Trophoblast cell (in vitro differentiated cells and primary cell): Measurements from ENCODE around the gene HSD17B8.

Experiments
- DNase-seq, 2 donors: peaks; one replicate each; pipeline ENCODE4 v3.0.0-alpha.2; 2016
- H2AFZ ChIP-seq: 2 replicates; pipeline ENCODE4 v1.6.1; 2013; ENCODE audit warnings: low read length, moderate library complexity, mild to moderate bottlenecking; ENCODE audit not compliant: insufficient read depth, poor library complexity
- H2AK5ac ChIP-seq: 2 replicates; pipeline ENCODE4 v1.6.1; 2013; ENCODE audit warnings: mild to moderate bottlenecking, low read length
- H2BK120ac ChIP-seq: 2 replicates; pipeline ENCODE4 v1.6.1; 2013; ENCODE audit warnings: low read length, mild to moderate bottlenecking, moderate library complexity; ENCODE audit not compliant: insufficient read depth, poor library complexity
- H2BK12ac ChIP-seq: 2 replicates; pipeline ENCODE4 v1.6.1; 2013; ENCODE audit warnings: mild to moderate bottlenecking, low read length, moderate library complexity
- H2BK5ac ChIP-seq: 2 replicates; pipeline ENCODE4 v1.6.1; 2013; ENCODE audit warnings: low read length, low read depth, moderate library complexity, mild to moderate bottlenecking; ENCODE audit not compliant: poor library complexity
- H3K14ac ChIP-seq: 2 replicates; pipeline ENCODE4 v1.6.1; 2013; ENCODE audit warnings: mild to moderate bottlenecking, low read length
- H3K18ac ChIP-seq: 2 replicates; pipeline ENCODE4 v1.6.1; 2013; ENCODE audit warnings: mild to moderate bottlenecking, low read length
- H3K23ac ChIP-seq: 2 replicates; pipeline ENCODE4 v1.6.1; 2013; ENCODE audit warnings: low read length
- H3K27ac ChIP-seq: 2 replicates; pipeline ENCODE4 v1.5.1; 2013; ENCODE audit warnings: low read depth, mild to moderate bottlenecking, inconsistent platforms, low read length, moderate library complexity
- H3K27me3 ChIP-seq: 2 replicates; pipeline ENCODE4 v1.6.1; 2013; ENCODE audit warnings: inconsistent platforms, mild to moderate bottlenecking, low read length, moderate library complexity; ENCODE audit not compliant: insufficient read depth
- H3K36me3 ChIP-seq, 2 experiments: 1 replicate in 1 of 2; 2 replicates in 1 of 2; pipeline ENCODE4 v1.6.1; 2013; ENCODE audit warnings: low read length in 2 of 2, mild to moderate bottlenecking in 2 of 2, moderate library complexity in 1 of 2; ENCODE audit not compliant: insufficient read depth in 2 of 2, control insufficient read depth in 1 of 2
- H3K4ac ChIP-seq: 2 replicates; pipeline ENCODE4 v1.6.1; 2013; ENCODE audit warnings: low read depth, mild to moderate bottlenecking, low read length, moderate library complexity
- H3K4me1 ChIP-seq, 2 experiments: 1 replicate in 1 of 2; 2 replicates in 1 of 2; pipeline ENCODE4 v1.6.1; 2013; ENCODE audit warnings: low read length in 2 of 2, mild to moderate bottlenecking in 2 of 2, moderate library complexity in 1 of 2; ENCODE audit not compliant: insufficient read depth in 2 of 2, control insufficient read depth in 1 of 2
- H3K4me2 ChIP-seq: 2 replicates; pipeline ENCODE4 v1.6.1; 2013; ENCODE audit warnings: inconsistent platforms, mild to moderate bottlenecking, low read length, moderate library complexity
- H3K4me3 ChIP-seq: 2 replicates; pipeline ENCODE4 v1.5.1; 2013; ENCODE audit warnings: mild to moderate bottlenecking, low read depth, low read length, inconsistent platforms
- H3K79me1 ChIP-seq: one replicate; pipeline ENCODE4 v1.6.1; 2013; ENCODE audit warnings: low read length
- H3K79me2 ChIP-seq: 2 replicates; pipeline ENCODE4 v1.6.1; 2013; ENCODE audit warnings: low read length, mild to moderate bottlenecking; ENCODE audit not compliant: control insufficient read depth, insufficient read depth, poor library complexity
- H3K9ac ChIP-seq: 2 replicates; pipeline ENCODE4 v1.6.1; 2013; ENCODE audit warnings: mild to moderate bottlenecking, low read length
- H3K9me3 ChIP-seq: 2 replicates; pipeline ENCODE4 v1.6.1; 2013; ENCODE audit warnings: low read depth, mild to moderate bottlenecking, control low read depth, inconsistent platforms, low read length; ENCODE audit not compliant: insufficient read depth
- H4K12ac ChIP-seq: 2 replicates; pipeline ENCODE4 v1.6.1; 2013; ENCODE audit warnings: low read depth, mild to moderate bottlenecking, low read length, moderate library complexity
- H4K8ac ChIP-seq: 2 replicates; pipeline ENCODE4 v1.6.1; 2013; ENCODE audit warnings: low read depth, mild to moderate bottlenecking, low read length, moderate library complexity
- H4K91ac ChIP-seq: one replicate; pipeline ENCODE4 v1.6.1; 2013; ENCODE audit warnings: low read depth, mild to moderate bottlenecking, low read length, moderate library complexity
- WGBS: extraction: QIAGEN DNeasy Blood & Tissue Kit; methylation state at CpG from one replicate; pipeline ENCODE4 v1.1.7; 2013; ENCODE audit warnings: missing lambda C conversion rate; ENCODE audit not compliant: insufficient read length, insufficient coverage; ENCODE audit errors: extremely low coverage; 5-methylcytosine and 5-hydroxymethylcytosine counted together

The HSD17B8 gene

GRCh38 chr6:33202799-33203198, 1.7 kb upstream of the HSD17B8 start:
- Histone ChIP-seq H3K4ac (peak overlapping the region; percentile 15), H4K12ac (no peak overlapping the region), H2BK12ac (no peak overlapping the region), H4K8ac (no peak overlapping the region), H3K79me2 (peaks cover 20% of the 10 kb centered on the region), H3K14ac (no peak overlapping the region), H2BK120ac (no peak overlapping the region), H3K27ac (no peak overlapping the region), H3K9me3 (peaks cover 3% of the 10 kb centered on the region), H2AK5ac (no peak overlapping the region), H2BK5ac (no peak overlapping the region), H3K4me3 (no peak overlapping the region), H3K4me1 (peaks cover 24 to 39% of the 10 kb centered on the region in 2 experiments), H2AFZ (no peak overlapping the region), H3K23ac (no peak overlapping the region), H3K27me3 (no peaks in the 10 kb centered on the region), H3K4me2 (no peak overlapping the region), H3K36me3 (peaks cover 24 to 28% of the 10 kb centered on the region in 2 experiments), H4K91ac (no peak overlapping the region), H3K79me1 (peaks cover 19% of the 10 kb centered on the region), H3K9ac (no peak overlapping the region), H3K18ac (no peak overlapping the region)
- no CpG with 5 or more reads among the region's 6 CpGs for WGBS
- DNase-seq, result no peak

GRCh38 chr6:33203443-33204164, 851 bp upstream of the HSD17B8 start:
- Histone ChIP-seq H4K91ac (no peak overlapping the region), H2BK120ac (no peak overlapping the region), H4K12ac (no peak overlapping the region), H4K8ac (no peak overlapping the region), H3K4ac (no peak overlapping the region), H3K4me3 (no peak overlapping the region), H3K79me1 (peaks cover 26% of the 10 kb centered on the region), H3K27ac (no peak overlapping the region), H3K4me2 (peak overlapping the region; percentile 24), H3K27me3 (no peaks in the 10 kb centered on the region), H3K18ac (no peak overlapping the region), H2AK5ac (no peak overlapping the region), H2BK5ac (no peak overlapping the region), H3K9me3 (peaks cover 3% of the 10 kb centered on the region), H3K79me2 (peaks cover 27% of the 10 kb centered on the region), H2BK12ac (no peak overlapping the region), H3K23ac (no peak overlapping the region), H3K36me3 (peaks cover 24 to 28% of the 10 kb centered on the region in 2 experiments), H2AFZ (no peak overlapping the region), H3K14ac (no peak overlapping the region), H3K4me1 (peaks cover 24 to 39% of the 10 kb centered on the region in 2 experiments), H3K9ac (no peak overlapping the region)
- no peak for DNase-seq
- WGBS, result no CpG with 5 or more reads among the region's 7 CpGs

GRCh38 chr6:33204165-33204414, 365 bp upstream of the HSD17B8 start:
- no peak overlapping the region for H2AK5ac ChIP-seq
- H3K14ac ChIP-seq, result no peak overlapping the region
- H3K18ac ChIP-seq, result no peak overlapping the region
- H3K27me3 ChIP-seq, result no peaks in the 10 kb centered on the region
- H4K8ac ChIP-seq, result no peak overlapping the region
- no peak overlapping the region for H3K4ac ChIP-seq
- no peak overlapping the region for H3K27ac ChIP-seq
- no peak overlapping the region for H2AFZ ChIP-seq
- H3K4me1 ChIP-seq, result peaks cover 24 to 42% of the 10 kb centered on the region in 2 experiments
- H3K79me2 ChIP-seq, result peaks cover 27% of the 10 kb centered on the region
- DNase-seq, result no peak
- WGBS, result no CpG with 5 or more reads among the region's 4 CpGs
- no peak overlapping the region for H2BK5ac ChIP-seq
- H4K91ac ChIP-seq, result no peak overlapping the region
- no peak overlapping the region for H3K4me3 ChIP-seq
- H4K12ac ChIP-seq, result no peak overlapping the region
- H3K9ac ChIP-seq, result no peak overlapping the region
- peaks cover 3% of the 10 kb centered on the region for H3K9me3 ChIP-seq
- no peak overlapping the region for H3K23ac ChIP-seq
- no peak overlapping the region for H2BK120ac ChIP-seq
- no peak overlapping the region for H2BK12ac ChIP-seq
- H3K79me1 ChIP-seq, result peaks cover 26% of the 10 kb centered on the region
- H3K4me2 ChIP-seq, result peak overlapping the region; percentile 24
- peaks cover 24 to 28% of the 10 kb centered on the region in 2 experiments for H3K36me3 ChIP-seq

- no peak overlapping the region for H3K9ac ChIP-seq
- peaks cover 22% of the 10 kb centered on the region for H3K79me1 ChIP-seq
- H2BK5ac ChIP-seq, result no peak overlapping the region
- no peak overlapping the region for H3K4ac ChIP-seq
- H3K27ac ChIP-seq, result no peak overlapping the region
- no peak overlapping the region for H3K23ac ChIP-seq
- no peak overlapping the region for H4K8ac ChIP-seq
- peaks cover 20 to 37% of the 10 kb centered on the region in 2 experiments for H3K4me1 ChIP-seq
- no peak overlapping the region for H2AK5ac ChIP-seq
- H4K12ac ChIP-seq, result no peak overlapping the region
- no peak overlapping the region for H2BK12ac ChIP-seq
- H3K9me3 ChIP-seq, result peaks cover 6% of the 10 kb centered on the region
- no peak overlapping the region for H3K14ac ChIP-seq
- no CpG with 5 or more reads among the region's 17 CpGs for WGBS
- peaks cover 30 to 37% of the 10 kb centered on the region in 2 experiments for H3K36me3 ChIP-seq
- H3K79me2 ChIP-seq, result peaks cover 22% of the 10 kb centered on the region
- peak overlapping the region; percentile 95 for H3K4me2 ChIP-seq
- no peak overlapping the region for H2BK120ac ChIP-seq
- no peaks in the 10 kb centered on the region for H3K27me3 ChIP-seq
- H3K4me3 ChIP-seq, result no peak overlapping the region
- no peak overlapping the region for H4K91ac ChIP-seq
- DNase-seq, result peak; percentile 27 to 46
- H3K18ac ChIP-seq, result no peak overlapping the region
- H2AFZ ChIP-seq, result no peak overlapping the region
Observed at GRCh38 chr6:33205191-33206026, 954 bp downstream of the HSD17B8 start.
